Measurements from ENCODE around the gene FOCAD.

DNA sequence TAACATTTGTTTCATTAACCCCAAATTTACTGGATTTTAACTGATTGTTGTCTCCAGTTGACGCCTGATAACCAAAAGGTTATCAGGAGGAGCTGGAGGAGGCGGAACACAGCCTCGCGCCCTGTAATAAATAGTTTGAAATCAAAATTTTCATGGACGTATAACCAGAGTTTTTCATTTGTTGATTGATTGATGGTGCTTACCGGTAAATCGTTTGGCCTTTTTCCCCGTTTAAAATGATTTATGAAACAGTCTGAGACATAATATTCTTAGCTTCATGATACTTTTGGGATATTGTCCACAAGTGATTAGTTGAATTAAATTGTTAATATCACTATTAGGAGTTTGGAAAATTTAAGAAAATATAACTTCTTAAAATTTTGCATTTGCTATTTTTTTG is 1.7 kb downstream of the FOCAD start:
- TF ChIP-seq POLR2A (IDR thresholded peaks at IDR 0.05): no peak
- TF ChIP-seq, protein P1, sequence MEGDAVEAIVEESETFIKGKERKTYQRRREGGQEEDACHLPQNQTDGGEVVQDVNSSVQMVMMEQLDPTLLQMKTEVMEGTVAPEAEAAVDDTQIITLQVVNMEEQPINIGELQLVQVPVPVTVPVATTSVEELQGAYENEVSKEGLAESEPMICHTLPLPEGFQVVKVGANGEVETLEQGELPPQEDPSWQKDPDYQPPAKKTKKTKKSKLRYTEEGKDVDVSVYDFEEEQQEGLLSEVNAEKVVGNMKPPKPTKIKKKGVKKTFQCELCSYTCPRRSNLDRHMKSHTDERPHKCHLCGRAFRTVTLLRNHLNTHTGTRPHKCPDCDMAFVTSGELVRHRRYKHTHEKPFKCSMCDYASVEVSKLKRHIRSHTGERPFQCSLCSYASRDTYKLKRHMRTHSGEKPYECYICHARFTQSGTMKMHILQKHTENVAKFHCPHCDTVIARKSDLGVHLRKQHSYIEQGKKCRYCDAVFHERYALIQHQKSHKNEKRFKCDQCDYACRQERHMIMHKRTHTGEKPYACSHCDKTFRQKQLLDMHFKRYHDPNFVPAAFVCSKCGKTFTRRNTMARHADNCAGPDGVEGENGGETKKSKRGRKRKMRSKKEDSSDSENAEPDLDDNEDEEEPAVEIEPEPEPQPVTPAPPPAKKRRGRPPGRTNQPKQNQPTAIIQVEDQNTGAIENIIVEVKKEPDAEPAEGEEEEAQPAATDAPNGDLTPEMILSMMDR (IDR thresholded peaks at IDR 0.05): no peak
